H1 (cell line): Measurements from ENCODE around the gene SMIM31. TPM values are rescaled to one million over a fixed set of nuclear protein-coding genes. Genes with fewer than 3 reads are reported as not detected.

Experiments used
- CTCF ChIA-PET: fragments of 300-600 bp; sonication (Branson Sonifier 250); formaldehyde crosslinking; loops from one replicate; lab custom pipeline; 2021; ENCODE audit not compliant: partially characterized antibody; lab: Charles Lee
- POLR2A ChIA-PET: fragments of 300-600 bp; sonication (Branson Sonifier 250); formaldehyde crosslinking; loops from one replicate; lab custom pipeline; 2021; ENCODE audit warnings: inconsistent platforms; ENCODE audit not compliant: partially characterized antibody; lab: Charles Lee
- DNase-seq, 2 experiments: peaks; one replicate each; pipeline versions ENCODE4 v3.0.0 to v3.0.0-alpha.2; 2010 to 2022; ENCODE audit warnings: low spot score in 2 of 2, low read depth in 1 of 2, mixed read lengths in 1 of 2
- FAIRE-seq: peaks from 2 replicates; lab custom pipeline; 2011; peaks lifted over from hg19 to GRCh38; lab: Jason Lieb, UNC
- H2AFZ ChIP-seq: 2 replicates; pipeline ENCODE4 v1.8.1; 2012; ENCODE audit warnings: low read length, inconsistent platforms
- H2AK5ac ChIP-seq: 2 replicates; pipeline ENCODE4 v1.6.1; 2013; ENCODE audit warnings: low read depth, low read length
- H2BK120ac ChIP-seq: replicated peaks from 2 replicates; pipeline ENCODE3; 2013; ENCODE audit warnings: low read depth, low read length, inconsistent platforms
- H2BK12ac ChIP-seq: 2 replicates; pipeline ENCODE4 v1.6.1; 2013; ENCODE audit warnings: low read depth, low read length
- H2BK15ac ChIP-seq: 2 replicates; pipeline ENCODE4 v1.6.1; 2013; ENCODE audit warnings: low read length
- H2BK20ac ChIP-seq: 2 replicates; pipeline ENCODE4 v1.6.1; 2013; ENCODE audit warnings: low read length
- H2BK5ac ChIP-seq: 2 replicates; pipeline ENCODE4 v1.6.1; 2013; ENCODE audit warnings: low read depth, low read length
- H3K14ac ChIP-seq: 2 replicates; pipeline ENCODE4 v1.6.1; 2013; ENCODE audit warnings: inconsistent platforms; ENCODE audit not compliant: insufficient read length
- H3K18ac ChIP-seq: 2 replicates; pipeline ENCODE4 v1.6.1; 2013; ENCODE audit warnings: low read length; ENCODE audit errors: extremely low read depth
- H3K23ac ChIP-seq: 2 replicates; pipeline ENCODE4 v1.6.1; 2013; ENCODE audit warnings: inconsistent platforms; ENCODE audit not compliant: insufficient read length
- H3K23me2 ChIP-seq: 2 replicates; pipeline ENCODE4 v1.6.1; 2013; ENCODE audit warnings: low read depth, low read length
- H3K27ac ChIP-seq: 2 replicates; pipeline ENCODE4 v1.6.1; 2011; ENCODE audit warnings: low read depth, low read length, inconsistent platforms
- H3K27me3 ChIP-seq, 4 experiments: replicated peaks in 1 of 4; 1 replicate in 1 of 4; 2 replicates in 3 of 4; pipeline versions ENCODE4 v1.6.1 to v1.8.1; 2011 to 2013; ENCODE audit warnings: low read length in 3 of 4, mild to moderate bottlenecking in 3 of 4, inconsistent platforms in 2 of 4, mixed read lengths in 2 of 4, moderate library complexity in 1 of 4; ENCODE audit not compliant: control insufficient read depth in 3 of 4, insufficient read depth in 3 of 4; ENCODE audit errors: extremely low read depth in 1 of 4
- H3K36me3 ChIP-seq, 4 experiments: 2 replicates each; pipeline versions ENCODE4 v1.6.1 to v1.8.1; 2011 to 2013; ENCODE audit warnings: mild to moderate bottlenecking in 4 of 4, low read length in 3 of 4, moderate library complexity in 2 of 4, control low read depth in 1 of 4, inconsistent platforms in 1 of 4; ENCODE audit not compliant: insufficient read depth in 4 of 4, control insufficient read depth in 2 of 4
- H3K4ac ChIP-seq: replicated peaks from 2 replicates; pipeline ENCODE3; 2013; ENCODE audit warnings: low read length, low read depth, mixed read lengths, inconsistent platforms; ENCODE audit not compliant: insufficient read length
- H3K4me1 ChIP-seq, 4 experiments: replicated peaks in 1 of 4; 1 replicate in 1 of 4; 2 replicates in 3 of 4; pipeline versions ENCODE4 v1.6.1 to v1.8.1; 2011 to 2013; ENCODE audit warnings: low read length in 3 of 4, inconsistent platforms in 2 of 4, mixed read lengths in 1 of 4; ENCODE audit not compliant: insufficient read depth in 4 of 4, control insufficient read depth in 3 of 4
- H3K4me2 ChIP-seq, 2 experiments: 2 replicates each; pipeline versions ENCODE4 v1.6.1 to v1.8.1; 2011 to 2013; ENCODE audit warnings: low read depth in 2 of 2, low read length in 2 of 2, control low read depth in 1 of 2, inconsistent platforms in 1 of 2, mild to moderate bottlenecking in 1 of 2; ENCODE audit not compliant: insufficient read depth in 1 of 2
- H3K4me3 ChIP-seq, 4 experiments: fragments of 200-600, 300-600 bp in 1 of 4; sonication (generic), shearing (Covaris generic), sonication (Bioruptor Twin) in 1 of 4; 2 replicates each; pipeline versions ENCODE4 v1.5.1 to v1.8.1; 2011 to 2016; ENCODE audit warnings: low read length in 4 of 4, low read depth in 3 of 4, control low read depth in 2 of 4, inconsistent platforms in 2 of 4, mild to moderate bottlenecking in 2 of 4, mixed read lengths in 1 of 4, moderate library complexity in 1 of 4; ENCODE audit not compliant: insufficient read depth in 2 of 4; ENCODE audit errors: extremely low read depth in 1 of 4
- H3K56ac ChIP-seq: replicated peaks from 2 replicates; pipeline ENCODE3; 2013; ENCODE audit warnings: low read depth, mild to moderate bottlenecking, mixed read lengths, low read length, inconsistent platforms; ENCODE audit not compliant: insufficient read length
- H3K79me1 ChIP-seq: 2 replicates; pipeline ENCODE4 v1.6.1; 2013; ENCODE audit warnings: low read depth, low read length, control low read depth
- H3K79me2 ChIP-seq, 2 experiments: 2 replicates each; pipeline versions ENCODE4 v1.6.1 to v1.8.1; 2012 to 2013; ENCODE audit warnings: low read length in 2 of 2, mild to moderate bottlenecking in 2 of 2, inconsistent platforms in 1 of 2; ENCODE audit not compliant: insufficient read depth in 2 of 2, control insufficient read depth in 1 of 2
- H3K9ac ChIP-seq, 4 experiments: replicated peaks in 1 of 4; 1 replicate in 1 of 4; 2 replicates in 3 of 4; pipeline versions ENCODE4 v1.6.1 to v1.8.1; 2011 to 2013; ENCODE audit warnings: low read depth in 3 of 4, low read length in 3 of 4, control low read depth in 2 of 4, mild to moderate bottlenecking in 2 of 4, moderate library complexity in 2 of 4, inconsistent platforms in 1 of 4; ENCODE audit errors: extremely low read depth in 1 of 4
- H3K9me3 ChIP-seq, 2 experiments: 2 replicates each; pipeline versions ENCODE4 v1.6.1 to v1.8.1; 2012 to 2013; ENCODE audit warnings: mild to moderate bottlenecking in 2 of 2, moderate library complexity in 2 of 2, control low read depth in 1 of 2, inconsistent platforms in 1 of 2, low read depth in 1 of 2, low read length in 1 of 2, mixed read lengths in 1 of 2; ENCODE audit not compliant: insufficient read depth in 2 of 2
- H4K20me1 ChIP-seq, 2 experiments: replicated peaks in 1 of 2; 2 replicates each; pipeline versions ENCODE3 to v1.8.1; 2011 to 2013; ENCODE audit warnings: inconsistent platforms in 2 of 2, low read length in 2 of 2, mild to moderate bottlenecking in 1 of 2; ENCODE audit not compliant: insufficient read depth in 2 of 2, control insufficient read depth in 1 of 2
- H4K5ac ChIP-seq: 2 replicates; pipeline ENCODE4 v1.6.1; 2013; ENCODE audit warnings: low read length, low read depth, mixed read lengths, inconsistent platforms; ENCODE audit not compliant: insufficient read length
- H4K8ac ChIP-seq: 2 replicates; pipeline ENCODE4 v1.8.0; 2013; ENCODE audit warnings: mild to moderate bottlenecking, moderate library complexity, low read length, inconsistent platforms; ENCODE audit not compliant: insufficient read depth; ENCODE audit errors: extremely low read depth
- H4K91ac ChIP-seq: replicated peaks from 2 replicates; pipeline ENCODE3; 2013; ENCODE audit warnings: low read length, mixed read lengths, inconsistent platforms; ENCODE audit not compliant: insufficient read length
- CEBPB ChIP-seq: IDR thresholded peaks from 2 replicates; pipeline ENCODE4 v1.6.1; 2012; ENCODE audit warnings: low read depth, low read length
- EGR1 ChIP-seq: IDR thresholded peaks from 2 replicates; pipeline ENCODE4 v1.6.1; 2011; ENCODE audit warnings: low read depth, low read length, borderline replicate concordance
- FOSL1 ChIP-seq: IDR thresholded peaks from 2 replicates; pipeline ENCODE4 v1.6.1; 2011; ENCODE audit warnings: mild to moderate bottlenecking, low read depth, low read length, moderate library complexity; ENCODE audit not compliant: insufficient read depth
- NRF1 ChIP-seq: IDR thresholded peaks from 2 replicates; pipeline ENCODE4 v1.6.1; 2011; ENCODE audit warnings: mild to moderate bottlenecking, low read depth, low read length, improper control_type of control experiment
- RFX5 ChIP-seq: IDR thresholded peaks from 2 replicates; pipeline ENCODE4 v1.6.1; 2011; ENCODE audit warnings: low read depth, low read length, improper control_type of control experiment, borderline replicate concordance
- RNF2 ChIP-seq: fragments of 200-900, 300-1000 bp; sonication (generic); IDR thresholded peaks from 2 replicates; pipeline ENCODE4 v1.7.1; 2016; ENCODE audit warnings: borderline replicate concordance, low read depth, mild to moderate bottlenecking, antibody characterized with exemption, low read length; ENCODE audit not compliant: poor library complexity, severe bottlenecking; ENCODE audit errors: missing control alignments
- SIRT6 ChIP-seq: IDR thresholded peaks from one replicate; pipeline ENCODE4 v1.7.1; 2012; ENCODE audit warnings: low read length, inconsistent platforms
- SP1 ChIP-seq: IDR thresholded peaks from 2 replicates; pipeline ENCODE4 v1.6.1; 2011; ENCODE audit warnings: low read depth, low read length
- YY1 ChIP-seq: IDR thresholded peaks from 2 replicates; pipeline ENCODE4 v1.6.1; 2011; ENCODE audit warnings: low read depth, mild to moderate bottlenecking, low read length
- WGBS, 2 experiments: shearing (Covaris generic) in 1 of 2; methylation state at CpG; one replicate each; pipeline versions ENCODE4 v1.1.6 to v1.1.7; 2013 to 2015; ENCODE audit warnings: low lambda C conversion rate in 2 of 2, mixed read lengths in 2 of 2, inconsistent platforms in 1 of 2, low coverage in 1 of 2, missing lambda C conversion rate in 1 of 2; ENCODE audit not compliant: insufficient replicate concordance in 2 of 2, insufficient coverage in 1 of 2, insufficient read length in 1 of 2; ENCODE audit errors: extremely low coverage in 1 of 2, missing lambda C conversion rate in 1 of 2; 5-methylcytosine and 5-hydroxymethylcytosine counted together
- polyA plus RNA-seq, 7 experiments: library from polyadenylated mRNA; depleted of rRNA in 3 of 7; stranded (reverse) in 5 of 7; unstranded in 2 of 7; fragments of >200 nt in 5 of 7; fragments of 200-250 nt in 2 of 7; gene quantifications; 1 replicate in 5 of 7; 2 replicates in 1 of 7; 4 replicates in 1 of 7; pipeline versions ENCODE4 v1.2.1 to v1.2.3, GENCODE V29; 2011 to 2013; ENCODE audit warnings: missing spikeins in 2 of 7, mixed read lengths in 2 of 7
- total RNA-seq: library from RNA; stranded (reverse); fragmentation: NEBNext Ultra II Directional; extraction: Animal tissue kit (Norgen Biotek cat#: 25700); gene quantifications from 2 replicates; pipeline ENCODE4 v1.2.1, GENCODE V29; 2021

Gene SMIM31
- total and polyA plus RNA-seq, 2 of the 8 experiments (the other 6 are each of a cell fraction or from before 2014, with no cell fraction given), result not detected

DNA sequence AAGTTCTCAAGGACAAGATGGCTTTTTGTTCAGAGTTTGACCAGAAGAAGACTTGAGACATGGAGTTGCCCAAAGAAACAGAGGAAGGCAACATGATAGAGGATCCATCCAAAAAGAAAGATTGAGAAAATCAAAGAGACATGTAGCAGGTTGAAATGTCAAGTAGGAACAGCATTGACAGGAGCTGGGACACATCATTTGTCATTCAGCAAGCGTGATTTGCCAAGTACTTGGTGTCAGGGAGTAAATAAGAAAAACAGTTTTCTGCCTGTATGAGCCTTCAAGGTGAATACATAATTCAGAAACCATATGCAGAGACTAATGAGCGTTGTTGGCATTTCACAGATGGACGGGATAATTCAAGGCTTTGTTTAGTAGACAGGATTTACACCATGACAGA, 11.2 kb downstream of the SMIM31 start:
- Histone ChIP-seq H4K8ac (no peak overlapping the region), H3K4me2 (no peak overlapping the region), H2BK5ac (no peak overlapping the region), H3K9me3 (no peaks in the 10 kb centered on the region), H3K79me2 (no peaks in the 10 kb centered on the region), H3K4me1 (no peaks in the 10 kb centered on the region)
- 98% methylated on average over 3 of the region's 3 CpGs; no CpG with 5 or more reads in 1 of the 2 experiments for WGBS, 2 experiments
- no peak for TF ChIP-seq CEBPB
- TF ChIP-seq YY1, result no peak
- no peak for TF ChIP-seq FOSL1
- no peak for TF ChIP-seq NRF1
- TF ChIP-seq EGR1, result no peak
- no peak for TF ChIP-seq RNF2
- no peak for TF ChIP-seq RFX5
- no peak for TF ChIP-seq SP1
- TF ChIP-seq SIRT6, result no peak
- TF ChIP-seq, all 59 proteins: peak for 0
- no peaks in the 10 kb centered on the region for H3K36me3 ChIP-seq
- H3K18ac ChIP-seq, result no peak overlapping the region
- H2BK20ac ChIP-seq, result no peak overlapping the region
- H3K27ac ChIP-seq, result no peak overlapping the region
- no peaks in the 10 kb centered on the region for H4K20me1 ChIP-seq
- H3K23ac ChIP-seq, result no peak overlapping the region
- no peak overlapping the region for H2BK120ac ChIP-seq
- CTCF ChIA-PET, result interaction anchor here (1.4 kb wide), 1 partner anchor 331 kb away, joined by 6 read pairs; no protein-coding TSS in a partner anchor
- no peak overlapping the region for H3K14ac ChIP-seq
- H4K5ac ChIP-seq, result no peak overlapping the region
- no peak overlapping the region for H2AK5ac ChIP-seq
- DNase-seq (no peak), FAIRE-seq (no peak)
- H3K56ac ChIP-seq, result no peak overlapping the region
- no peak overlapping the region for H2BK12ac ChIP-seq
- no peak overlapping the region for H3K4me3 ChIP-seq
- H3K79me1 ChIP-seq, result no peaks in the 10 kb centered on the region
- H4K91ac ChIP-seq, result no peak overlapping the region
- no peaks in the 10 kb centered on the region for H3K27me3 ChIP-seq
- H2BK15ac ChIP-seq, result no peak overlapping the region
- H3K23me2 ChIP-seq, result no peaks in the 10 kb centered on the region
- H3K4ac ChIP-seq, result no peak overlapping the region
- H3K9ac ChIP-seq, result no peak overlapping the region
- POLR2A ChIA-PET, result no interaction called here
- H2AFZ ChIP-seq, result no peak overlapping the region
